ENCODE results near the gene ST3GAL2. TPM values are rescaled to one million over a fixed set of nuclear protein-coding genes. Genes with fewer than 3 reads are reported as not detected.
"Not testable (repeated sequence)": the region's sequence is repeated elsewhere in the genome, so short reads cannot be mapped to it uniquely, and the experiment has no call there.

Gene ST3GAL2
- total RNA-seq, 4 donors from 2014 or later = 7.1 to 16.5 (median 11.1) TPM

GRCh38 chr16:70454222-70455034 is 15.5 kb upstream of the ST3GAL2 start, which contains the start of gene FCSK:
Gene FCSK (plus strand): TSS chr16:70454595. CDS start chr16:70463191, 8,596 bp downstream.
- Histone ChIP-seq H3K4me1 (peaks cover 19% of the 10 kb centered on the region), H3K9me3 (no peaks in the 10 kb centered on the region), H3K27me3 (no peaks in the 10 kb centered on the region), H3K27ac (peak within 1 kb of the TSS; percentile 76), H3K4me3 (peak within 1 kb of the TSS; percentile 84), H3K36me3 (no peaks in the 10 kb centered on the region)
- no peak for DNase-seq (ENCODE audit: low spot score in 2 of 2)
- TF ChIP-seq POLR2A (IDR thresholded peaks at IDR 0.05) (no peak), POLR2AphosphoS5 (IDR thresholded peaks at IDR 0.05) (peak in 2 of 3 donors; percentile 3 to 72)
- WGBS = 0% methylated on average over 13 of the region's 67 CpGs

GRCh38 chr16:70453892-70454221 is 15.0 kb upstream of the ST3GAL2 start:
- H3K9me3 ChIP-seq = no peaks in the 10 kb centered on the region
- no peak for DNase-seq (ENCODE audit: low spot score in 2 of 2)
- H3K36me3 ChIP-seq = no peaks in the 10 kb centered on the region
- H3K27me3 ChIP-seq = no peaks in the 10 kb centered on the region
- no peak overlapping the region for H3K27ac ChIP-seq
- H3K4me3 ChIP-seq = peak overlapping the region; percentile 84
- WGBS = 0% methylated on average over 8 of the region's 8 CpGs
- TF ChIP-seq CTCF (IDR thresholded peaks at IDR 0.05) (no peak), POLR2A (IDR thresholded peaks at IDR 0.05) (no peak), POLR2AphosphoS5 (IDR thresholded peaks at IDR 0.05) (no peak), EP300 (IDR thresholded peaks at IDR 0.05) (no peak)
- peaks cover 19% of the 10 kb centered on the region for H3K4me1 ChIP-seq

- TF ChIP-seq EP300 (IDR thresholded peaks at IDR 0.05) = no peak
- no peak for TF ChIP-seq POLR2A (IDR thresholded peaks at IDR 0.05)
- TF ChIP-seq POLR2AphosphoS5 (IDR thresholded peaks at IDR 0.05) = no peak
- TF ChIP-seq CTCF (IDR thresholded peaks at IDR 0.05) = no peak
- Histone ChIP-seq H3K27me3 (no peaks in the 10 kb centered on the region), H3K4me1 (peaks cover 19% of the 10 kb centered on the region), H3K4me3 (peak overlapping the region; percentile 84), H3K27ac (no peak overlapping the region), H3K9me3 (no peaks in the 10 kb centered on the region), H3K36me3 (no peaks in the 10 kb centered on the region)
- DNase-seq (ENCODE audit: low spot score in 2 of 2) = no peak
- WGBS = 96% methylated on average over 11 of the region's 11 CpGs
Observed at GRCh38 chr16:70453117-70453891, 14.4 kb upstream of the ST3GAL2 start.

- DNase-seq (ENCODE audit: low spot score in 2 of 2) = peak in 1 of 2 donors; percentile 50
- H3K9me3 ChIP-seq, H3K27me3 ChIP-seq, H3K36me3 ChIP-seq, H3K27ac ChIP-seq: not testable (repeated sequence)
- Histone ChIP-seq H3K4me1 (peaks cover 17% of the 10 kb centered on the region), H3K4me3 (peak overlapping the region; percentile 19)
- 51% methylated on average over 9 of the region's 25 CpGs for WGBS
Observed at GRCh38 chr16:70451004-70451340, 12.1 kb upstream of the ST3GAL2 start.

GRCh38 chr16:70450142-70451003 is 11.5 kb upstream of the ST3GAL2 start:
- H3K9me3 ChIP-seq; H3K36me3 ChIP-seq; DNase-seq (ENCODE audit: low spot score in 2 of 2); H3K27me3 ChIP-seq; H3K27ac ChIP-seq: not testable (repeated sequence)
- WGBS = 79% methylated on average over 29 of the region's 37 CpGs
- Histone ChIP-seq H3K4me3 (peak overlapping the region; percentile 19), H3K4me1 (peaks cover 11% of the 10 kb centered on the region)

GRCh38 chr16:70448075-70448474 is 9.2 kb upstream of the ST3GAL2 start:
- H3K36me3 ChIP-seq = no peaks in the 10 kb centered on the region
- no peak for TF ChIP-seq POLR2A (IDR thresholded peaks at IDR 0.05)
- no peak for TF ChIP-seq POLR2AphosphoS5 (IDR thresholded peaks at IDR 0.05)
- no peak for TF ChIP-seq CTCF (IDR thresholded peaks at IDR 0.05)
- no peak for TF ChIP-seq EP300 (IDR thresholded peaks at IDR 0.05)
- H3K27ac ChIP-seq = no peak overlapping the region
- WGBS = 90% methylated on average over 6 of the region's 6 CpGs
- H3K27me3 ChIP-seq = no peaks in the 10 kb centered on the region
- no peak overlapping the region for H3K4me3 ChIP-seq
- no peaks in the 10 kb centered on the region for H3K9me3 ChIP-seq
- no peak for DNase-seq (ENCODE audit: low spot score in 2 of 2)
- H3K4me1 ChIP-seq = no peaks in the 10 kb centered on the region

Data from suprapubic skin (tissue), 4 donors.